ENCODE measurements around the gene OTP.
"Not testable (repeated sequence)": the region's sequence is repeated elsewhere in the genome, so short reads cannot be mapped to it uniquely, and the experiment has no call there.

Gene OTP

GRCh38 chr5:77623203-77623740 lies 15.2 kb downstream of the OTP start:
- no peak overlapping the region for H3K27ac ChIP-seq
- TF ChIP-seq CTCF (IDR thresholded peaks at IDR 0.05) (no peak), ZFX (IDR thresholded peaks at IDR 0.05; ENCODE audit: borderline replicate concordance) (no peak)

- TF ChIP-seq CTCF (IDR thresholded peaks at IDR 0.05): no peak
- no peak for TF ChIP-seq ZFX (IDR thresholded peaks at IDR 0.05; ENCODE audit: borderline replicate concordance)
- H3K27ac ChIP-seq: no peak overlapping the region
Observed at GRCh38 chr5:77621440-77621839, 17.1 kb downstream of the OTP start.

- TF ChIP-seq ZFX (IDR thresholded peaks at IDR 0.05; ENCODE audit: borderline replicate concordance) (no peak), CTCF (IDR thresholded peaks at IDR 0.05) (peak; percentile 42; the same call in 1 of the 2 replicates)
Observed at GRCh38 chr5:77620405-77620804, 18.1 kb downstream of the OTP start.

GRCh38 chr5:77616920-77617319 lies 21.6 kb downstream of the OTP start:
- no peak overlapping the region for H3K27ac ChIP-seq
- TF ChIP-seq CTCF (IDR thresholded peaks at IDR 0.05): no peak
- TF ChIP-seq ZFX (IDR thresholded peaks at IDR 0.05; ENCODE audit: borderline replicate concordance): no peak

More at GRCh38 chr5:77620405-77620804, 18.1 kb downstream of the OTP start:
- no peak overlapping the region for H3K27ac ChIP-seq

- not testable (repeated sequence) for H3K27ac ChIP-seq
Observed at GRCh38 chr5:77608927-77609326, 29.6 kb downstream of the OTP start.

- TF ChIP-seq ZFX (IDR thresholded peaks at IDR 0.05; ENCODE audit: borderline replicate concordance) (no peak), CTCF (IDR thresholded peaks at IDR 0.05) (no peak)
- no peak overlapping the region for H3K27ac ChIP-seq
Observed at GRCh38 chr5:77607324-77607723, 31.2 kb downstream of the OTP start.

- TF ChIP-seq CTCF (IDR thresholded peaks at IDR 0.05) (no peak), ZFX (IDR thresholded peaks at IDR 0.05; ENCODE audit: borderline replicate concordance) (no peak)
- no peak overlapping the region for H3K27ac ChIP-seq
Observed at GRCh38 chr5:77606279-77606678, 32.2 kb downstream of the OTP start.

- TF ChIP-seq ZFX (IDR thresholded peaks at IDR 0.05; ENCODE audit: borderline replicate concordance) (no peak), CTCF (IDR thresholded peaks at IDR 0.05) (no peak)
- no peak overlapping the region for H3K27ac ChIP-seq
Observed at GRCh38 chr5:77599679-77600078, 38.8 kb downstream of the OTP start.
